ENCODE measurements around the gene BCL2L15. TPM values are rescaled to one million over a fixed set of nuclear protein-coding genes. Genes with fewer than 3 reads are reported as not detected.

Gene BCL2L15
- not detected for polyA plus RNA-seq (2013, experiment 1 of 2)
- not detected for polyA plus RNA-seq (2013, experiment 2 of 2)

GRCh38 chr1:113887402-113888175 is at the start of gene BCL2L15:
TSS of gene BCL2L15 (minus strand) at chr1:113887581. CDS start at chr1:113887375, 206 bp downstream.
- H3K4me3 ChIP-seq (ENCODE audit: low read length): no peak within 1 kb of the TSS
- no peaks in the 10 kb centered on the region for H3K36me3 ChIP-seq (ENCODE audit: insufficient read depth, low read length)
- H3K27ac ChIP-seq (ENCODE audit: low read depth, low read length): no peak within 1 kb of the TSS
- H3K4me1 ChIP-seq (ENCODE audit: insufficient read depth, low read length): no peaks in the 10 kb centered on the region
- no peak within 1 kb of the TSS for H3K9ac ChIP-seq (ENCODE audit: low read depth, low read length)
- no peaks in the 10 kb centered on the region for H3K27me3 ChIP-seq (ENCODE audit: insufficient read depth, low read length)
- WGBS: 86% methylated on average over 4 of the region's 6 CpGs
- H3K9me3 ChIP-seq (ENCODE audit: insufficient read depth, low read depth, low read length): no peaks in the 10 kb centered on the region

DNA sequence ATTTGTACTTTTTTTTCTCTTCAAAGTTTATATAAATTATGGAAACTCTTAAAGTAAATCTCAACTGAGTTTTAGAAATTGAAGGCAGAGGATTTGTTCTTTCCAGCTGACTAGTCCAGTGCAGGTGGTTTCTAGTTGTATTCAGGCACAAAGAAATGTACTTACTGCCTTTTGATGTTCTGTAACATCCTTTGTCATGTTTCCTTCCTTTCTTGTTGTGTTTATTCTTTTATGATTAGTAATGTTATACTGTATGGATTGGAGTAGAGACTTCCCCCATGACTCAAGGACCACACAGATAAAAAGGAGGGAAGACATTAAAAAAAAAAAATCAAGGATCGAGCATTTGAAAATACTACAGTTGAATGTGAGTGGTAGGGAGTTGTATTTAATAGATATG is 49.8 kb upstream of the BCL2L15 start:
- 83% methylated on average over 1 of the region's 1 CpG for WGBS
- peaks cover 16% of the 10 kb centered on the region for H3K36me3 ChIP-seq (ENCODE audit: insufficient read depth, low read length)
- no peaks in the 10 kb centered on the region for H3K9me3 ChIP-seq (ENCODE audit: insufficient read depth, low read depth, low read length)
- H3K9ac ChIP-seq (ENCODE audit: low read depth, low read length): no peak overlapping the region
- H3K4me1 ChIP-seq (ENCODE audit: insufficient read depth, low read length): peaks cover 7% of the 10 kb centered on the region; the same call in 1 of the 2 replicates
- no peak overlapping the region for H3K4me3 ChIP-seq (ENCODE audit: low read length)
- no peaks in the 10 kb centered on the region for H3K27me3 ChIP-seq (ENCODE audit: insufficient read depth, low read length)
- no peak overlapping the region for H3K27ac ChIP-seq (ENCODE audit: low read depth, low read length)

- H3K9me3 ChIP-seq (ENCODE audit: insufficient read depth, low read depth, low read length): no peaks in the 10 kb centered on the region
- WGBS: 80% methylated on average over 1 of the region's 1 CpG
- H3K4me3 ChIP-seq (ENCODE audit: low read length): no peak overlapping the region
- H3K27me3 ChIP-seq (ENCODE audit: insufficient read depth, low read length): no peaks in the 10 kb centered on the region
- H3K27ac ChIP-seq (ENCODE audit: low read depth, low read length): no peak overlapping the region
- peaks cover 10% of the 10 kb centered on the region for H3K36me3 ChIP-seq (ENCODE audit: insufficient read depth, low read length)
- H3K4me1 ChIP-seq (ENCODE audit: insufficient read depth, low read length): peaks cover 14% of the 10 kb centered on the region
- H3K9ac ChIP-seq (ENCODE audit: low read depth, low read length): no peak overlapping the region
Observed at GRCh38 chr1:113935970-113936369, 48.6 kb upstream of the BCL2L15 start.

GRCh38 chr1:113935176-113935575 is 47.8 kb upstream of the BCL2L15 start:
- no peaks in the 10 kb centered on the region for H3K27me3 ChIP-seq (ENCODE audit: insufficient read depth, low read length)
- no peak overlapping the region for H3K4me3 ChIP-seq (ENCODE audit: low read length)
- peaks cover 18% of the 10 kb centered on the region for H3K4me1 ChIP-seq (ENCODE audit: insufficient read depth, low read length)
- 83% methylated on average over 1 of the region's 1 CpG for WGBS
- no peak overlapping the region for H3K9ac ChIP-seq (ENCODE audit: low read depth, low read length)
- H3K9me3 ChIP-seq (ENCODE audit: insufficient read depth, low read depth, low read length): no peaks in the 10 kb centered on the region
- no peak overlapping the region for H3K27ac ChIP-seq (ENCODE audit: low read depth, low read length)
- H3K36me3 ChIP-seq (ENCODE audit: insufficient read depth, low read length): peaks cover 2% of the 10 kb centered on the region; the same call in 1 of the 2 replicates

- Histone ChIP-seq H3K9ac (ENCODE audit: low read depth, low read length) (no peak overlapping the region), H3K36me3 (ENCODE audit: insufficient read depth, low read length) (no peaks in the 10 kb centered on the region), H3K27me3 (ENCODE audit: insufficient read depth, low read length) (no peaks in the 10 kb centered on the region), H3K27ac (ENCODE audit: low read depth, low read length) (no peak overlapping the region), H3K4me1 (ENCODE audit: insufficient read depth, low read length) (peaks cover 18% of the 10 kb centered on the region), H3K4me3 (ENCODE audit: low read length) (no peak overlapping the region), H3K9me3 (ENCODE audit: insufficient read depth, low read depth, low read length) (no peaks in the 10 kb centered on the region)
- 95% methylated on average over 5 of the region's 5 CpGs for WGBS
Observed at GRCh38 chr1:113934511-113935055, 47.2 kb upstream of the BCL2L15 start.

DNA sequence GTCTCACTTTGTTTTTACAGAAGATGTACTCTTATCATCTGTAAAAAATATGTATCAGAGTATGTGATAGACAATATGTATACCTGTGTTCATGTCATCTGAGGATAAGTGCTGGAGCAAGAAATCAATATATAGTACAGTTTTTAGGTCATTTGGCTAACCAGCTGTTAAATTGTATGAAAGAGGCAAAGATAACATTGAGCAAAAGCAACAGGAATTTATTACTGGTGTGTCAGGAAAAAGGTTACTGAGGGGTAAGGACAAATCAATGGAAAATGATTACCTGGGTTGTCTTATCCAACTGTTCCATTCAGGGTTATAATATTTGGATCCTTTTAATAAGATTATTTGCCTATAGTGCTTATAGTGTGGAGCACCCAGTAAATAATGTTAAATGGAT is 46.6 kb upstream of the BCL2L15 start:
- Histone ChIP-seq H3K27ac (ENCODE audit: low read depth, low read length) (no peak overlapping the region), H3K27me3 (ENCODE audit: insufficient read depth, low read length) (no peaks in the 10 kb centered on the region), H3K9ac (ENCODE audit: low read depth, low read length) (no peak overlapping the region), H3K9me3 (ENCODE audit: insufficient read depth, low read depth, low read length) (no peaks in the 10 kb centered on the region), H3K4me3 (ENCODE audit: low read length) (no peak overlapping the region), H3K4me1 (ENCODE audit: insufficient read depth, low read length) (peaks cover 18% of the 10 kb centered on the region), H3K36me3 (ENCODE audit: insufficient read depth, low read length) (no peaks in the 10 kb centered on the region)

GRCh38 chr1:113931451-113931851 is 44.1 kb upstream of the BCL2L15 start:
- peaks cover 11% of the 10 kb centered on the region for H3K4me1 ChIP-seq (ENCODE audit: insufficient read depth, low read length)
- H3K9ac ChIP-seq (ENCODE audit: low read depth, low read length): no peak overlapping the region
- 0 out of 2 replicates have a peak, but pooled peaks cover 3% of the 10 kb centered on the region for H3K27me3 ChIP-seq (ENCODE audit: insufficient read depth, low read length)
- H3K27ac ChIP-seq (ENCODE audit: low read depth, low read length): no peak overlapping the region
- no peaks in the 10 kb centered on the region for H3K9me3 ChIP-seq (ENCODE audit: insufficient read depth, low read depth, low read length)
- H3K36me3 ChIP-seq (ENCODE audit: insufficient read depth, low read length): no peaks in the 10 kb centered on the region
- 93% methylated on average over 2 of the region's 3 CpGs for WGBS
- peak overlapping the region; percentile 75 for H3K4me3 ChIP-seq (ENCODE audit: low read length)

- H3K36me3 ChIP-seq (ENCODE audit: insufficient read depth, low read length): no peaks in the 10 kb centered on the region
- 12% methylated on average over 7 of the region's 8 CpGs for WGBS
- H3K4me1 ChIP-seq (ENCODE audit: insufficient read depth, low read length): peaks cover 11% of the 10 kb centered on the region
Observed at GRCh38 chr1:113930499-113931161, 43.2 kb upstream of the BCL2L15 start.

DNA sequence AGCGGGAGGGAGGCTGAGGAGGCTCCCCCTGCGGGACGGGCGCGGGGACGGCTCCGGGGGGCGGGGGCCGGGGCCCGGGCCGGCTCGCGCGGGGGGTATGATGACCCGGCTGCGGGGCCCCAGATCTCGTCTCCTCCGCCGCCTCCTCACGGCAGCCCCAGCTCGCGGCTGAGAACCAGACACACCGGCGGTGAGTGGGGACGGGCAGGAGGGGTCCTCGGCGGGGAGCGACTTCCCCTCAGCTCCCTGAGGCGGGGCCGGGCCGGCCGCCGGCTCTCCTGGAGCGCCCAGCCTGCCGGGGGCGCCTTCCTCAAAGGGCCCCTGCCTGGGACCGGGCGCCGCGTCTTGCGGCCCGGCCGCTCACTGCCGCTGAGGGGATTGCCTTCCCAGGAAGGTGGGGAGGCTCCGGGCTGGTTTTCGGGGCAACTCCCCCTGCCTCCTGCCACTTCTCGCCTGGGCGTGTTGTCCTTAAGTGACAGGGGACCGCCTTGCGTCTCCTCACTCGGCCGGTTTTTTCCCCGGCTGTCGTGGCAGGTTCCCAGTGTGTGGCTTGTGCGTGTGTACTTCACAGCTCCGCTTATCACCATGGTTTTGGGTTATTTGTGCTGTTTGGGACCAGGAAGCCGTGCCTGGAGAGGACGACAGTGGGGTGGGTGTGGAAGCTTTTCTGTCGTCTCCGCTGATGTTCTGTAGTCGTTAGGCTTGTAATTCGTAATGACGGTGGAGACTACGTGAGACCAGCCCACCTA is 42.5 kb upstream of the BCL2L15 start:
- peak overlapping the region; percentile 64; the same call in 1 of the 2 replicates for H3K27ac ChIP-seq (ENCODE audit: low read depth, low read length)
- WGBS: under 1% methylated on average over 63 of the region's 64 CpGs
- 0 out of 2 replicates have a peak, but pooled peaks cover 3% of the 10 kb centered on the region for H3K27me3 ChIP-seq (ENCODE audit: insufficient read depth, low read length)
- H3K9me3 ChIP-seq (ENCODE audit: insufficient read depth, low read depth, low read length): no peaks in the 10 kb centered on the region
- peak overlapping the region; percentile 75 for H3K4me3 ChIP-seq (ENCODE audit: low read length)
- peak overlapping the region; percentile 63 for H3K9ac ChIP-seq (ENCODE audit: low read depth, low read length)
- no peaks in the 10 kb centered on the region for H3K36me3 ChIP-seq (ENCODE audit: insufficient read depth, low read length)
- H3K4me1 ChIP-seq (ENCODE audit: insufficient read depth, low read length): peaks cover 11% of the 10 kb centered on the region

More at GRCh38 chr1:113930499-113931161, 43.2 kb upstream of the BCL2L15 start:
- H3K27me3 ChIP-seq (ENCODE audit: insufficient read depth, low read length): 0 out of 2 replicates have a peak, but pooled peaks cover 3% of the 10 kb centered on the region
- H3K27ac ChIP-seq (ENCODE audit: low read depth, low read length): no peak overlapping the region
- peak overlapping the region; percentile 75 for H3K4me3 ChIP-seq (ENCODE audit: low read length)
- peak overlapping the region; percentile 63 for H3K9ac ChIP-seq (ENCODE audit: low read depth, low read length)
- H3K9me3 ChIP-seq (ENCODE audit: insufficient read depth, low read depth, low read length): no peaks in the 10 kb centered on the region

DNA sequence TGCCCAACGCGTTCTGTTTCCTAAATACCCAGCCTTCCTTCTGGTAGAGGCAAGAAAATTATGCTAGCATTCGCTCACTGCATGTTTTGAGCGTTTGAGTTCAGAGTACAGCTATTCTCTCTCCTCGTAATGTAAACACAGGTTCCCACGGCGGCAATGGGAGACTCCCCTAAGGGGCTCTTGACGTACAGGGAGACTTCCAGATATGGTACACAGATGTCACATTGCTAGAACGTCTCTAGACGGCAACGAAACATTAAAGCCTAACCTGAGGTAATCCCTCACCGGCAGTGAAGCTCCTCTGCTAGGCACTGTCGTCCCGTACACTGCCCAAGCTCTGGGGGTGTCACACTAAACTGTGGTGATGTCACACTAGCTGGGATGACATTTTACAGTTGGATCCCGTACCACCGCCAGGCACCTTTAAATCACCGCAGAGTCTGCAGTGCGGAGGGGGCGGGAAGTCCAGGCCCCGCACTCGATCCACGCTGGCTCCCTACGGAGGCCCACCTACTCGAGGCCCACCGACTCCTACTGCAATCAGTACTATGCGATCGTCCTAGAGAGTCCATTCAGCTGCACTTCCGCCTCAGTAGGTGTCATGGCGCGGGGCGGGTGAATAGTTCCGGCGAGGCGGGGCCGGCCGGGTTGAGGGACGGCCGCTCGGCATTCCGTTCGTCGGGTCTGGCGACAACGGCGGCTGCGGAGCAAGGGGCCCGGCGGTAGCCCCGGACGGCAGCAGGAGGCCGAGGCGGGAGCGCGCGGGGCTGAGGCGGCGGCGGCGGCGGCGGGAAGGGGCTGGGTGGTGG is 41.8 kb upstream of the BCL2L15 start, which contains the start of gene HIPK1:
HIPK1 (plus strand) TSS at position 384 of the 809 bp plus-strand sequence.
- peaks cover 11% of the 10 kb centered on the region for H3K4me1 ChIP-seq (ENCODE audit: insufficient read depth, low read length)
- H3K9ac ChIP-seq (ENCODE audit: low read depth, low read length): peak within 1 kb of the TSS; percentile 63
- H3K27ac ChIP-seq (ENCODE audit: low read depth, low read length): peak within 1 kb of the TSS; percentile 64; the same call in 1 of the 2 replicates
- no peaks in the 10 kb centered on the region for H3K9me3 ChIP-seq (ENCODE audit: insufficient read depth, low read depth, low read length)
- WGBS: 2% methylated on average over 60 of the region's 61 CpGs
- no peaks in the 10 kb centered on the region for H3K36me3 ChIP-seq (ENCODE audit: insufficient read depth, low read length)
- H3K4me3 ChIP-seq (ENCODE audit: low read length): peak within 1 kb of the TSS; percentile 75
- peaks cover 6% of the 10 kb centered on the region; the same call in 1 of the 2 replicates for H3K27me3 ChIP-seq (ENCODE audit: insufficient read depth, low read length)
